Loucy (cell line): ENCODE measurements around the gene CHCT1.

Source experiments
- EZH2phosphoT487 ChIP-seq: fragments of 200-600 bp; IDR thresholded peaks from 2 replicates; pipeline ENCODE4 v1.6.1; 2018; ENCODE audit warnings: antibody characterized with exemption, mild to moderate bottlenecking, moderate library complexity, borderline replicate concordance
- TF ChIP-seq, protein P1 (sequence below): fragments of 200-600 bp; sonication (generic); conservative IDR thresholded peaks from 2 replicates; pipeline ENCODE4 v1.5.1; 2014; ENCODE audit warnings: mild to moderate bottlenecking, antibody characterized with exemption, low read length

DNA sequence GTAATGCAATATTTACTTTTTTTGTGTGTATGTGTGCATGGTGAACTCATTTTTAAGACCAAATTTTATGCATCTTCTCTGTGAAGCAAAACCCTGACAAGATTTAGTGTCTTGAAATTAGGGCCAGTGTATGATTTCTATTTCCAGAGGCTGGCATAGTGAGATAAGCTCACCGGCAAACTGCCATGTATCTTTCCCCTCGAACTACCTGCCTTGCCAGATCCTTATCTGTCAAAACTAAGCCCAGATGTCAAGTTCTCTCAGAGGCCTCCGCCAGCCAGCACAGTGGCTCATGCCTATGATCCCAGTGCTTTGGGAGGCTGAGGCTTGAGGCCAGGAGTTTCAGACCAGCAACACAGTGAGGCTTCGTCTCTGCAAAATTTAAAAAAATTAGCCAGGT is 40.3 kb upstream of the CHCT1 start:
- TF ChIP-seq, protein P1, sequence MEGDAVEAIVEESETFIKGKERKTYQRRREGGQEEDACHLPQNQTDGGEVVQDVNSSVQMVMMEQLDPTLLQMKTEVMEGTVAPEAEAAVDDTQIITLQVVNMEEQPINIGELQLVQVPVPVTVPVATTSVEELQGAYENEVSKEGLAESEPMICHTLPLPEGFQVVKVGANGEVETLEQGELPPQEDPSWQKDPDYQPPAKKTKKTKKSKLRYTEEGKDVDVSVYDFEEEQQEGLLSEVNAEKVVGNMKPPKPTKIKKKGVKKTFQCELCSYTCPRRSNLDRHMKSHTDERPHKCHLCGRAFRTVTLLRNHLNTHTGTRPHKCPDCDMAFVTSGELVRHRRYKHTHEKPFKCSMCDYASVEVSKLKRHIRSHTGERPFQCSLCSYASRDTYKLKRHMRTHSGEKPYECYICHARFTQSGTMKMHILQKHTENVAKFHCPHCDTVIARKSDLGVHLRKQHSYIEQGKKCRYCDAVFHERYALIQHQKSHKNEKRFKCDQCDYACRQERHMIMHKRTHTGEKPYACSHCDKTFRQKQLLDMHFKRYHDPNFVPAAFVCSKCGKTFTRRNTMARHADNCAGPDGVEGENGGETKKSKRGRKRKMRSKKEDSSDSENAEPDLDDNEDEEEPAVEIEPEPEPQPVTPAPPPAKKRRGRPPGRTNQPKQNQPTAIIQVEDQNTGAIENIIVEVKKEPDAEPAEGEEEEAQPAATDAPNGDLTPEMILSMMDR = no peak
- TF ChIP-seq EZH2phosphoT487 = no peak
